ENCODE results near the gene SUPT16H. TPM values are rescaled to one million over a fixed set of nuclear protein-coding genes. Genes with fewer than 3 reads are reported as not detected.

Gene SUPT16H
- total RNA-seq, 2 donors from 2014 or later = 34.6 to 37.1 TPM

- Histone ChIP-seq H3K27ac (no peak overlapping the region), H3K9me3 (no peaks in the 10 kb centered on the region), H3K4me1 (no peaks in the 10 kb centered on the region), H3K36me3 (replicated peaks in 1 of 2; ENCODE audit: insufficient read depth in 1 of 2, low read depth in 2 of 2) (peaks cover 19 to 35% of the 10 kb centered on the region in 2 donors), H3K4me3 (no peak overlapping the region), H3K27me3 (no peaks in the 10 kb centered on the region)
- intact Hi-C loops (cut with DNase I) = loop anchor here (10.0 kb wide), 1 partner anchor 51 kb away; no protein-coding TSS in a partner anchor
- no peak for TF ChIP-seq POLR2A (IDR thresholded peaks at IDR 0.05)
- TF ChIP-seq CTCF (IDR thresholded peaks at IDR 0.05) = no peak
- no peak for ATAC-seq
- WGBS, 2 donors = 94 to 96% methylated on average over 4 of the region's 4 CpGs
- no peak for DNase-seq
Observed at GRCh38 chr14:21415329-21415728, 31.5 kb upstream of the SUPT16H start.

- 80 to 100% methylated on average over 1 of the region's 1 CpG for WGBS, 2 donors
- intact Hi-C loops (cut with DNase I) = loop anchor here (10.0 kb wide), 1 partner anchor 49 kb away; no protein-coding TSS in a partner anchor
- no peaks in the 10 kb centered on the region for H3K27me3 ChIP-seq
- no peak for ATAC-seq
- H3K4me1 ChIP-seq = no peaks in the 10 kb centered on the region
- H3K4me3 ChIP-seq = no peak overlapping the region
- no peak overlapping the region for H3K27ac ChIP-seq
- TF ChIP-seq CTCF (IDR thresholded peaks at IDR 0.05) (no peak), POLR2A (IDR thresholded peaks at IDR 0.05) (no peak)
- peaks cover 11 to 34% of the 10 kb centered on the region in 2 donors for H3K36me3 ChIP-seq (replicated peaks in 1 of 2; ENCODE audit: insufficient read depth in 1 of 2, low read depth in 2 of 2)
- DNase-seq = no peak
- H3K9me3 ChIP-seq = no peaks in the 10 kb centered on the region
Observed at GRCh38 chr14:21414137-21414631, 30.4 kb upstream of the SUPT16H start.

- DNase-seq (no peak), ATAC-seq (no peak)
- Histone ChIP-seq H3K36me3 (replicated peaks in 1 of 2; ENCODE audit: insufficient read depth in 1 of 2, low read depth in 2 of 2) (peaks cover 0 to 54% of the 10 kb centered on the region in 2 donors), H3K4me3 (no peak overlapping the region), H3K4me1 (no peaks in the 10 kb centered on the region), H3K9me3 (no peaks in the 10 kb centered on the region), H3K27ac (no peak overlapping the region), H3K27me3 (no peaks in the 10 kb centered on the region)
- WGBS, 2 donors = 80 to 84% methylated on average over 3 of the region's 3 CpGs
- intact Hi-C loops (cut with DNase I) = no loop called here
- TF ChIP-seq CTCF (IDR thresholded peaks at IDR 0.05) (no peak), POLR2A (IDR thresholded peaks at IDR 0.05) (no peak)
Observed at GRCh38 chr14:21408147-21408546, 24.3 kb upstream of the SUPT16H start.

GRCh38 chr14:21406213-21406612, 22.4 kb upstream of the SUPT16H start:
- Histone ChIP-seq H3K9me3 (no peaks in the 10 kb centered on the region), H3K27me3 (no peaks in the 10 kb centered on the region), H3K4me1 (no peaks in the 10 kb centered on the region), H3K27ac (no peak overlapping the region), H3K36me3 (replicated peaks in 1 of 2; ENCODE audit: insufficient read depth in 1 of 2, low read depth in 2 of 2) (peaks cover 8 to 67% of the 10 kb centered on the region in 2 donors), H3K4me3 (no peak overlapping the region)
- DNase-seq (no peak), ATAC-seq (no peak)
- intact Hi-C loops (cut with DNase I) = no loop called here
- TF ChIP-seq CTCF (IDR thresholded peaks at IDR 0.05) (no peak), POLR2A (IDR thresholded peaks at IDR 0.05) (no peak)

- no peak for TF ChIP-seq CTCF (IDR thresholded peaks at IDR 0.05)
- no peak for TF ChIP-seq POLR2A (IDR thresholded peaks at IDR 0.05)
- no peak overlapping the region for H3K27ac ChIP-seq
- no peaks in the 10 kb centered on the region for H3K27me3 ChIP-seq
- intact Hi-C loops (cut with DNase I) = no loop called here
- no peak for DNase-seq
- H3K4me1 ChIP-seq = no peaks in the 10 kb centered on the region
- no peaks in the 10 kb centered on the region for H3K9me3 ChIP-seq
- WGBS, 2 donors = 86 to 89% methylated on average over 3 of the region's 3 CpGs
- no peak for ATAC-seq
- H3K4me3 ChIP-seq = no peak overlapping the region
- H3K36me3 ChIP-seq (replicated peaks in 1 of 2; ENCODE audit: insufficient read depth in 1 of 2, low read depth in 2 of 2) = peaks cover 12 to 68% of the 10 kb centered on the region in 2 donors
Observed at GRCh38 chr14:21405097-21405496, 21.3 kb upstream of the SUPT16H start.
